NT2/D1 (cell line): ENCODE data around the gene EGFLAM.

Experiments used
- DNase-seq: peaks from one replicate; pipeline ENCODE4 v3.0.0-alpha.2; 2011; ENCODE audit warnings: low read depth, low spot score
- H3K27me3 ChIP-seq: 2 replicates; pipeline ENCODE4 v1.6.0; 2011; ENCODE audit warnings: mild to moderate bottlenecking; ENCODE audit not compliant: insufficient read length, insufficient read depth
- H3K36me3 ChIP-seq: 2 replicates; pipeline ENCODE4 v1.6.1; 2011; ENCODE audit warnings: mild to moderate bottlenecking, low read length, mixed read lengths; ENCODE audit not compliant: insufficient read depth, insufficient read length
- H3K4me1 ChIP-seq: 2 replicates; pipeline ENCODE4 v1.5.1; 2011; ENCODE audit not compliant: insufficient read depth, insufficient read length
- H3K4me3 ChIP-seq: 2 replicates; pipeline ENCODE4 v1.5.1; 2011; ENCODE audit warnings: low read depth; ENCODE audit not compliant: insufficient read length
- H3K9ac ChIP-seq: 2 replicates; pipeline ENCODE4 v1.6.0; 2011; ENCODE audit warnings: low read depth; ENCODE audit not compliant: insufficient read length
- H3K9me3 ChIP-seq: 2 replicates; pipeline ENCODE4 v1.5.1; 2011; ENCODE audit warnings: mild to moderate bottlenecking, low read length; ENCODE audit not compliant: insufficient read depth
- SUZ12 ChIP-seq: IDR thresholded peaks from 2 replicates; pipeline ENCODE4 v1.6.1; 2011; ENCODE audit not compliant: insufficient read length, insufficient read depth; ENCODE audit errors: extremely low read depth
- YY1 ChIP-seq: IDR thresholded peaks from 2 replicates; pipeline ENCODE4 v1.6.1; 2011; ENCODE audit not compliant: insufficient read length, insufficient read depth
- ZNF274 ChIP-seq: IDR thresholded peaks from 2 replicates; pipeline ENCODE4 v1.6.1; 2011; ENCODE audit warnings: mild to moderate bottlenecking, low read depth, low read length

EGFLAM gene

GRCh38 chr5:38290028-38290653, 31.8 kb downstream of the EGFLAM start:
- H3K36me3 ChIP-seq = no peaks in the 10 kb centered on the region
- no peaks in the 10 kb centered on the region for H3K4me1 ChIP-seq
- no peak overlapping the region for H3K9ac ChIP-seq
- no peak overlapping the region for H3K4me3 ChIP-seq
- no peaks in the 10 kb centered on the region for H3K27me3 ChIP-seq
- no peaks in the 10 kb centered on the region for H3K9me3 ChIP-seq
- no peak for DNase-seq
- TF ChIP-seq SUZ12 (no peak), YY1 (no peak), ZNF274 (no peak)

- Histone ChIP-seq H3K36me3 (no peaks in the 10 kb centered on the region), H3K4me3 (no peak overlapping the region), H3K9me3 (no peaks in the 10 kb centered on the region), H3K9ac (no peak overlapping the region), H3K27me3 (no peaks in the 10 kb centered on the region), H3K4me1 (no peaks in the 10 kb centered on the region)
- TF ChIP-seq SUZ12 = no peak
- TF ChIP-seq ZNF274 = no peak
- TF ChIP-seq YY1 = no peak
- DNase-seq = no peak
Observed at GRCh38 chr5:38291355-38291754, 33.0 kb downstream of the EGFLAM start.

DNA sequence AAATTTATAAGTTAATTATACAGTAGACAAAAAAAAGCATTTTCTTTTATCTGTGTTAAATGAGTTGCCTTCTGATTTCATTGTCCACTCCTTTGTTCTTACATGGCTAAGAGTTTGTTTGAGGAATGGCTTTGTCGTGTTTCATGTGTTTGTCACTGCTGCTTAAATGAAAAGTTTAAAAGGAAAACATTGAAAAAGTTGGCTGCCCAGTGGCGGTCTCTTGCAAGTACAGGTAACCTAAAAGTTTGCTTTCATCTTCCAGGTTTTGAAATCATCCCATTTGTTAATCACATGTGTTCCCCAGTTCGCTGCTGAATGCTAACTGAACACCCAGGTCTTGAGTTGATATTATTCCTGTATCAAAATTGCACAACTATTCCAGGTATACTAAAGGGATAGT, 33.9 kb downstream of the EGFLAM start:
- Histone ChIP-seq H3K27me3 (no peaks in the 10 kb centered on the region), H3K36me3 (no peaks in the 10 kb centered on the region), H3K9me3 (no peaks in the 10 kb centered on the region), H3K4me1 (no peaks in the 10 kb centered on the region), H3K9ac (no peak overlapping the region), H3K4me3 (no peak overlapping the region)
- no peak for TF ChIP-seq ZNF274
- TF ChIP-seq SUZ12 = no peak
- TF ChIP-seq YY1 = no peak
- DNase-seq = no peak

DNA sequence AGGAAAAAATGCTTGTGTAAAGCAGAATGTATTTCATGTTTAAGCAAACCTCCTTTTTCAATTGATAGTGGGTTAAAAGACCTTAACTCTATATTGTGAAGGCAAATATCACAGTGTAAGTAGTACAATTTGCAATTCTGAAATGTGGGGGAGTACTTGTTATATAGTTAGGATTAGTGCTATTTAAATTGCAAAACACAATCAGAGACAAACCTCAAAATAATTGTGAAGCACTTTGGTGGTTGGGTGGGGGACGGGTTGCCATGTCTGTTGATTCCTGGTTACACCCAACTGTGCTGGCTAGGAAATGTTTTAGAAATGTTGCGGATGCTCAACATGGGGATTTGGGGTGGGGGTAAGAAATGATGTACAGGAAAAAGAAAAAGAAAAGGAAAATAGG, 37.4 kb downstream of the EGFLAM start:
- Histone ChIP-seq H3K27me3 (no peaks in the 10 kb centered on the region), H3K36me3 (no peaks in the 10 kb centered on the region), H3K9me3 (no peaks in the 10 kb centered on the region), H3K4me1 (no peaks in the 10 kb centered on the region), H3K9ac (no peak overlapping the region), H3K4me3 (no peak overlapping the region)
- TF ChIP-seq YY1 = no peak
- no peak for TF ChIP-seq SUZ12
- no peak for TF ChIP-seq ZNF274
- DNase-seq = no peak

GRCh38 chr5:38297830-38298608, 39.7 kb downstream of the EGFLAM start:
- TF ChIP-seq ZNF274 (no peak), SUZ12 (no peak), YY1 (no peak)
- Histone ChIP-seq H3K4me1 (no peaks in the 10 kb centered on the region), H3K36me3 (no peaks in the 10 kb centered on the region), H3K27me3 (no peaks in the 10 kb centered on the region), H3K4me3 (no peak overlapping the region), H3K9ac (no peak overlapping the region), H3K9me3 (no peaks in the 10 kb centered on the region)
- no peak for DNase-seq

- Histone ChIP-seq H3K4me3 (no peak overlapping the region), H3K9me3 (0 out of 2 replicates have a peak, but pooled peaks cover under 1% of the 10 kb centered on the region), H3K4me1 (no peaks in the 10 kb centered on the region), H3K9ac (no peak overlapping the region), H3K36me3 (no peaks in the 10 kb centered on the region), H3K27me3 (no peaks in the 10 kb centered on the region)
- no peak for TF ChIP-seq YY1
- no peak for TF ChIP-seq ZNF274
- no peak for TF ChIP-seq SUZ12
- DNase-seq = no peak
Observed at GRCh38 chr5:38299585-38299984, 41.2 kb downstream of the EGFLAM start.

DNA sequence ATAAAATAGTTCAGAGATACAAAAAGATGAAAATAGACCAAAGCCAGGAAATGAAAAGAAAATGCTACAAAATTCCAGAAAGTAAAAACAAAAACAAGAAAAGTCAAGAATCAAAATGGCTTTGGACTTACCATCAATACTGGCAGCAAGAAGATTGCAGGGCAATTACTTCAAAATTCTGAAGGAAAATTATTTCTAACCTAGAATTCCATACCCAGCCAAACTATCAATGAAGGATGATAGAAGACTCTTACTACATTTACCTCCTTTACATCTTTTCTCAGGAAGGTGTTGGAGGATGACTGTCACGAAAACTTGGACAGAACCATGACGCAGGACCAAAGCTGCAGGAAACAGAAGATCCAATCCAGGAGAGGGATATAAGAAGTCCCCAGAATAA, 46.8 kb downstream of the EGFLAM start:
- no peaks in the 10 kb centered on the region for H3K36me3 ChIP-seq
- DNase-seq = no peak
- no peak overlapping the region for H3K4me3 ChIP-seq
- TF ChIP-seq YY1 = no peak
- no peak for TF ChIP-seq SUZ12
- TF ChIP-seq ZNF274 = no peak
- no peaks in the 10 kb centered on the region for H3K27me3 ChIP-seq
- H3K4me1 ChIP-seq = no peaks in the 10 kb centered on the region
- no peak overlapping the region for H3K9ac ChIP-seq
- H3K9me3 ChIP-seq = peaks cover 26% of the 10 kb centered on the region; the same call in 1 of the 2 replicates

DNA sequence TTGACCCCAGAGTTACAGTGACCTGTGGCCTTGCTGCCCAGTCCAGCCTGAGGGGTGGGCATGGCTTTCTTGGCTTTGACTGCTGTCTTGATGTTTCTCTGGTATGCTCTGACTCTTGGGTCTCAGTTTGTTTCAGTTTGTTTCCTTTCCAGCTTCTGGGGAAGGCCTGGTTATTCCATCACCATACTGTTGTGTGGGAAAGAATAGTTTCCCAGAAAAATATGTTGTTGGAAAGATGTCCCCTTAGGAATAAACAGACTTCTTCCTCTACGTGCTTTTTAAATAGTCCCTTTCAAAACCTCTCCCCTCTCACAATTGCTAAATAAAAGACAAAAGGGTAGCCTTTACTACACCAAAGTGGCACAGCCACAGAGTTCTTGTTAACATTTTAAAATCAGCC, 49.5 kb downstream of the EGFLAM start:
- no peak for DNase-seq
- no peaks in the 10 kb centered on the region for H3K36me3 ChIP-seq
- TF ChIP-seq ZNF274 = no peak
- TF ChIP-seq SUZ12 = no peak
- TF ChIP-seq YY1 = no peak
- H3K27me3 ChIP-seq = no peaks in the 10 kb centered on the region
- H3K4me1 ChIP-seq = no peaks in the 10 kb centered on the region
- no peak overlapping the region for H3K4me3 ChIP-seq
- H3K9me3 ChIP-seq = peaks cover 26% of the 10 kb centered on the region; the same call in 1 of the 2 replicates
- no peak overlapping the region for H3K9ac ChIP-seq
